Measurements from ENCODE around the gene PRRX2. TPM values are rescaled to one million over a fixed set of nuclear protein-coding genes. Genes with fewer than 3 reads are reported as not detected.

Gene PRRX2
- polyA plus RNA-seq, 4 donors: 1.2 to 1.8 TPM; not detected in 2

DNA sequence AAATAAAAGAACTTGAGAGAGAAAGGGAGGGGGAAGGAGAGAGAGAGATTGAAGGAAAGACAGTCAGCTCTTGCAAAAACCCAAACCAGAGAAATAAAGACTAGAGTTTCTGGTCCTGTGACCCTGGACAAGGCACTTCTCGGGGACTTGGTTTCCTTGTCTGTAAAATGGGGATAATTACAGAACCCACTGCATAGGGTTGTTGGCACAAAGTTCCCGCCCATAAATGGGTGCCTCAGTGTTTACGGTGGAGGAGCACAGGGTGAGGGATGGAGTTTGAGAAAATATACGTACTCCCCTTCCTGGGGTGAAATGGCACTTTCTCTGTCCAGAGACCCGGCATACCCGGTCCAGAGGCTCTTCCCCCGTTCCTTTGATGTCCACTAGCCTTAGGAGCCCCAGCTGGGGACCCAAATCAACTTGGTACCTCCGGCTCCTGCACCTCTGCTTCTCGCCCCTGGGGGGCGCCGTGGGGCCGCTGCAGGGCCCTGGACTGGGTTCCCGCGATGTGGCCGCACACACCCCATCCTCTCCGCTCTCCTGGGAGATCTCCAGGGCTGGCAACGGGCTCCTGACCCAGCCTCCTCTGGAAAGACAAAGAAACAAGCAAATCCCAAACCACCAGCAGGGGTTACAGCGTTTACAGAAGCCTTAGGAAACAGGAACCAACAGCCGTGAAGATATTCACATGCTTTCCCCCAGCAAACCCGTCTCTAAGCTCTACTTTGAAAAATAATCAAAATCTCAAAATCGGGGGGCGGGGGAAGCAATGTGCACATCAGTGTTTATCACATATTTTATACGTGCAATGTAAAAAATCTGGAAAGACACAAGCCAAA lies 61.1 kb downstream of the PRRX2 start:
- H3K36me3 ChIP-seq (ENCODE audit: control insufficient read depth in 3 of 3, insufficient read depth in 2 of 3, low read depth in 1 of 3, low read length in 3 of 3): no peaks in the 10 kb centered on the region
- no peaks in the 10 kb centered on the region for H3K9me3 ChIP-seq (ENCODE audit: control insufficient read depth in 2 of 2, insufficient read depth in 1 of 2, low read depth in 1 of 2, low read length in 1 of 2)
- WGBS, 3 donors: 17 to 20% (median 18%) methylated on average over 23 of the region's 23 CpGs
- DNase-seq: peak; percentile 35 to 70
- no peak for FAIRE-seq
- no peak overlapping the region for H3K4me3 ChIP-seq (ENCODE audit: low read depth in 1 of 3, low read length in 3 of 3)
- no peaks in the 10 kb centered on the region for H3K4me1 ChIP-seq (ENCODE audit: control insufficient read depth in 3 of 3, insufficient read depth in 2 of 3, low read depth in 1 of 3, low read length in 2 of 3)
- H3K27ac ChIP-seq (ENCODE audit: low read depth in 1 of 3, low read length in 2 of 3): no peak overlapping the region
- peaks cover 0 to 9% (median 0%) of the 10 kb centered on the region in 3 donors for H3K27me3 ChIP-seq (ENCODE audit: control insufficient read depth in 3 of 3, insufficient read depth in 3 of 3, low read length in 3 of 3)

DNA sequence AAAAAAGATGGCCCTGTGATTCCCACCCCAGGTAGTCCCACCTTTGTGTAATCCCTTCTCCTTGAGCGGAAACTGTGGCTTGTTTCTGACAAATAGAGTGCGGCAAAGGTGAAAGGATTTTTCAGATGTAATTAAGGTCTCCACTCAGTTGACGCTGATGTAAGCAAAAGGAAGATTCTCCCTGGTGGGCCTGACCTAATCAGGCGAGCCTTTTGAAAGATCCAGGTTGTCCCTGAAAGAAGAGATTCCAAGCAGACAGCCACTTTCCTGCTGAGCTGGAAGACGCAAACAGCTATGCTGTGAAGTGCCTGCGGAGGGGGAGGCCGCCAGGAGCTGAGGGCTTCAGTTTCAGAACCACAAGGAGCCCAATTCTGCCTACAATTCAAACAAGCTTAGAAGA lies 63.3 kb downstream of the PRRX2 start:
- H3K27ac ChIP-seq (ENCODE audit: low read depth in 1 of 3, low read length in 2 of 3): no peak overlapping the region
- H3K4me3 ChIP-seq (ENCODE audit: low read depth in 1 of 3, low read length in 3 of 3): no peak overlapping the region
- 92 to 94% (median 93%) methylated on average over 7 of the region's 7 CpGs for WGBS, 3 donors
- H3K9me3 ChIP-seq (ENCODE audit: control insufficient read depth in 2 of 2, insufficient read depth in 1 of 2, low read depth in 1 of 2, low read length in 1 of 2): no peaks in the 10 kb centered on the region
- peaks cover 0 to 4% (median 0%) of the 10 kb centered on the region in 3 donors for H3K4me1 ChIP-seq (ENCODE audit: control insufficient read depth in 3 of 3, insufficient read depth in 2 of 3, low read depth in 1 of 3, low read length in 2 of 3)
- peaks cover 0 to 12% (median 0%) of the 10 kb centered on the region in 3 donors for H3K27me3 ChIP-seq (ENCODE audit: control insufficient read depth in 3 of 3, insufficient read depth in 3 of 3, low read length in 3 of 3)
- no peak for FAIRE-seq
- no peaks in the 10 kb centered on the region for H3K36me3 ChIP-seq (ENCODE audit: control insufficient read depth in 3 of 3, insufficient read depth in 2 of 3, low read depth in 1 of 3, low read length in 3 of 3)
- DNase-seq: no peak

GRCh38 chr9:129731477-129732085 lies 66.1 kb downstream of the PRRX2 start:
- H3K4me3 ChIP-seq (ENCODE audit: low read depth in 1 of 3, low read length in 3 of 3): no peak overlapping the region
- WGBS, 3 donors: 39 to 45% (median 44%) methylated on average over 6 of the region's 6 CpGs
- no peak for FAIRE-seq
- peaks cover 0 to 15% (median 0%) of the 10 kb centered on the region in 3 donors for H3K27me3 ChIP-seq (ENCODE audit: control insufficient read depth in 3 of 3, insufficient read depth in 3 of 3, low read length in 3 of 3)
- no peak for DNase-seq
- H3K9me3 ChIP-seq (ENCODE audit: control insufficient read depth in 2 of 2, insufficient read depth in 1 of 2, low read depth in 1 of 2, low read length in 1 of 2): no peaks in the 10 kb centered on the region
- no peak overlapping the region for H3K27ac ChIP-seq (ENCODE audit: low read depth in 1 of 3, low read length in 2 of 3)
- H3K36me3 ChIP-seq (ENCODE audit: control insufficient read depth in 3 of 3, insufficient read depth in 2 of 3, low read depth in 1 of 3, low read length in 3 of 3): no peaks in the 10 kb centered on the region
- H3K4me1 ChIP-seq (ENCODE audit: control insufficient read depth in 3 of 3, insufficient read depth in 2 of 3, low read depth in 1 of 3, low read length in 2 of 3): peaks cover 0 to 12% (median 0%) of the 10 kb centered on the region in 3 donors

DNA sequence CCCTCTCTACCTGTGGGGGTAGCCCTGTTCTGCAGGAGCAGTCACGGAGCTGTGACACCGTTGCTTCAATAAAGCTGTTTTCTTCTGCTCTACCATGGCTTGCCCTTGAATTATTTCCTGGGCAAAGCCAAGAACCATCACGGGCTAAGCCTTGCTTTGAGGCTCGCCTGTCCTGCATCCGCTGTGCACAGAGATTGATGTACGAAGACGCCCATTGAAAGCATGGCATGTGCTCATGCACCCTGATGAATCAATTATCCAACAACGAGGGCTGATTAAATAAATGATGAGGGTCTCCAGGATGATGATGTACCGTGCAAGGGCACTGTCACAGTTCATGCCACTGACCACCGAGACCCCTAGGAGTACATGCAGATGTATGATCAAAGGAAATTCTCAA lies 66.7 kb downstream of the PRRX2 start:
- Histone ChIP-seq H3K36me3 (ENCODE audit: control insufficient read depth in 3 of 3, insufficient read depth in 2 of 3, low read depth in 1 of 3, low read length in 3 of 3) (no peaks in the 10 kb centered on the region), H3K4me3 (ENCODE audit: low read depth in 1 of 3, low read length in 3 of 3) (no peak overlapping the region), H3K9me3 (ENCODE audit: control insufficient read depth in 2 of 2, insufficient read depth in 1 of 2, low read depth in 1 of 2, low read length in 1 of 2) (no peaks in the 10 kb centered on the region), H3K4me1 (ENCODE audit: control insufficient read depth in 3 of 3, insufficient read depth in 2 of 3, low read depth in 1 of 3, low read length in 2 of 3) (peaks cover 0 to 12% (median 0%) of the 10 kb centered on the region in 3 donors), H3K27ac (ENCODE audit: low read depth in 1 of 3, low read length in 2 of 3) (no peak overlapping the region), H3K27me3 (ENCODE audit: control insufficient read depth in 3 of 3, insufficient read depth in 3 of 3, low read length in 3 of 3) (peaks cover 0 to 17% (median 0%) of the 10 kb centered on the region in 3 donors)
- WGBS, 3 donors: 55 to 69% (median 60%) methylated on average over 10 of the region's 10 CpGs
- FAIRE-seq: no peak
- DNase-seq: no peak

GRCh38 chr9:129732946-129733631 lies 67.6 kb downstream of the PRRX2 start:
- Histone ChIP-seq H3K9me3 (ENCODE audit: control insufficient read depth in 2 of 2, insufficient read depth in 1 of 2, low read depth in 1 of 2, low read length in 1 of 2) (no peaks in the 10 kb centered on the region), H3K27ac (ENCODE audit: low read depth in 1 of 3, low read length in 2 of 3) (no peak overlapping the region), H3K27me3 (ENCODE audit: control insufficient read depth in 3 of 3, insufficient read depth in 3 of 3, low read length in 3 of 3) (peaks cover 0 to 17% (median 0%) of the 10 kb centered on the region in 3 donors), H3K36me3 (ENCODE audit: control insufficient read depth in 3 of 3, insufficient read depth in 2 of 3, low read depth in 1 of 3, low read length in 3 of 3) (no peaks in the 10 kb centered on the region), H3K4me3 (ENCODE audit: low read depth in 1 of 3, low read length in 3 of 3) (no peak overlapping the region), H3K4me1 (ENCODE audit: control insufficient read depth in 3 of 3, insufficient read depth in 2 of 3, low read depth in 1 of 3, low read length in 2 of 3) (peaks cover 0 to 15% (median 0%) of the 10 kb centered on the region in 3 donors)
- WGBS, 3 donors: 76 to 84% (median 79%) methylated on average over 23 of the region's 23 CpGs
- FAIRE-seq (no peak), DNase-seq (no peak)

DNA sequence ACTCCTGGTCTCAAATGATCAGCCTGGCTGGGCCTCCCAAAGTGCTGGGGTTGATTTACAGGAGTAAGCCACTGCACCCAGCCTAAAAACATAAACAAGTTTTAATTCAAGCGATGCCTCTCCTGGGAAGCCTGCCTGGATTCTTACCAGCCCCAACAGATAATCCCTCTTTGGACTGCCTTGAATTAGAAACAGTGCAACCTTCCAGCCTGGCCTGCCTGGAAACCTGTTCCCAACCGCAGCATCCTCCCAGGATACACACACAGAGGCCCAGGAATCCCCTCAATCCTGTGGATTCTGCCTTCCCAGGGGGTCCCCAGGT lies 68.1 kb downstream of the PRRX2 start:
- H3K36me3 ChIP-seq (ENCODE audit: control insufficient read depth in 3 of 3, insufficient read depth in 2 of 3, low read depth in 1 of 3, low read length in 3 of 3): no peaks in the 10 kb centered on the region
- 78 to 88% (median 87%) methylated on average over 2 of the region's 2 CpGs for WGBS, 3 donors
- H3K9me3 ChIP-seq (ENCODE audit: control insufficient read depth in 2 of 2, insufficient read depth in 1 of 2, low read depth in 1 of 2, low read length in 1 of 2): no peaks in the 10 kb centered on the region
- peaks cover 0 to 18% (median 0%) of the 10 kb centered on the region in 3 donors for H3K4me1 ChIP-seq (ENCODE audit: control insufficient read depth in 3 of 3, insufficient read depth in 2 of 3, low read depth in 1 of 3, low read length in 2 of 3)
- H3K4me3 ChIP-seq (ENCODE audit: low read depth in 1 of 3, low read length in 3 of 3): no peak overlapping the region
- no peak for FAIRE-seq
- DNase-seq: no peak
- no peak overlapping the region for H3K27ac ChIP-seq (ENCODE audit: low read depth in 1 of 3, low read length in 2 of 3)
- H3K27me3 ChIP-seq (ENCODE audit: control insufficient read depth in 3 of 3, insufficient read depth in 3 of 3, low read length in 3 of 3): peaks cover 0 to 17% (median 0%) of the 10 kb centered on the region in 3 donors

DNA sequence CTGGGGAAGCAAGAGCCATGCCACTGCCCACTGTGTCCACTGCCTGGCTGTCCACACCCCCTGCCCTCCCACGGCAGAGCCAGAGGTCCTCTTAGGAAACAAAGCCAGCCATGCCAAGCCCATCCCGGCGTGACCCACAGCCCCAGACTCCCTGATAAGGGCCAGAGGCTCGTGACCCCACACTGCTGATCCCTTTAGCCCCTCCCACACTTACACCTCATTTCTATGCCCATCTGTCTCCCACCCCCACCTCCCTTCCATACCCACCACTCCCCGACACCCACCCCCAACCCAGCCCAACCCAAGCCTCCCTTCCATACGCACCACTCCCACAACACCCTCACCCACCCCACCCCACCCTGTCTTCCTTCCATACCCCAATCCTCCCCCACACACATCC lies 70.1 kb downstream of the PRRX2 start:
- 35 to 63% (median 39%) methylated on average over 6 of the region's 6 CpGs for WGBS, 3 donors
- no peak for FAIRE-seq

GRCh38 chr9:129736334-129736733 lies 70.9 kb downstream of the PRRX2 start:
- no peak overlapping the region for H3K27ac ChIP-seq (ENCODE audit: low read depth in 1 of 3, low read length in 2 of 3)
- peaks cover 0 to 2% (median 0%) of the 10 kb centered on the region in 3 donors for H3K36me3 ChIP-seq (ENCODE audit: control insufficient read depth in 3 of 3, insufficient read depth in 2 of 3, low read depth in 1 of 3, low read length in 3 of 3)
- peaks cover 0 to 10% (median 0%) of the 10 kb centered on the region in 3 donors for H3K27me3 ChIP-seq (ENCODE audit: control insufficient read depth in 3 of 3, insufficient read depth in 3 of 3, low read length in 3 of 3)
- FAIRE-seq (no peak), DNase-seq (no peak)
- no peak overlapping the region for H3K4me3 ChIP-seq (ENCODE audit: low read depth in 1 of 3, low read length in 3 of 3)
- no peaks in the 10 kb centered on the region for H3K9me3 ChIP-seq (ENCODE audit: control insufficient read depth in 2 of 2, insufficient read depth in 1 of 2, low read depth in 1 of 2, low read length in 1 of 2)
- WGBS, 3 donors: 54 to 58% (median 57%) methylated on average over 18 to 20 of the region's 20 CpGs
- peaks cover 0 to 18% (median 0%) of the 10 kb centered on the region in 3 donors for H3K4me1 ChIP-seq (ENCODE audit: control insufficient read depth in 3 of 3, insufficient read depth in 2 of 3, low read depth in 1 of 3, low read length in 2 of 3)

More for the DNA sequence above, 70.1 kb downstream of the PRRX2 start:
- H3K27me3 ChIP-seq (ENCODE audit: control insufficient read depth in 3 of 3, insufficient read depth in 3 of 3, low read length in 3 of 3): peaks cover 0 to 13% (median 0%) of the 10 kb centered on the region in 3 donors
- no peak overlapping the region for H3K4me3 ChIP-seq (ENCODE audit: low read depth in 1 of 3, low read length in 3 of 3)
- H3K9me3 ChIP-seq (ENCODE audit: control insufficient read depth in 2 of 2, insufficient read depth in 1 of 2, low read depth in 1 of 2, low read length in 1 of 2): no peaks in the 10 kb centered on the region
- no peak overlapping the region for H3K27ac ChIP-seq (ENCODE audit: low read depth in 1 of 3, low read length in 2 of 3)
- H3K36me3 ChIP-seq (ENCODE audit: control insufficient read depth in 3 of 3, insufficient read depth in 2 of 3, low read depth in 1 of 3, low read length in 3 of 3): peaks cover 0 to 2% (median 0%) of the 10 kb centered on the region in 3 donors
- no peak for DNase-seq
- H3K4me1 ChIP-seq (ENCODE audit: control insufficient read depth in 3 of 3, insufficient read depth in 2 of 3, low read depth in 1 of 3, low read length in 2 of 3): peaks cover 0 to 18% (median 0%) of the 10 kb centered on the region in 3 donors
